Chondrocyte (in vitro differentiated cells): ENCODE measurements around the gene YIPF6. TPM values are rescaled to one million over a fixed set of nuclear protein-coding genes. Genes with fewer than 3 reads are reported as not detected.

ENCODE experiments used
- DNase-seq: peaks from one replicate; pipeline ENCODE4 v3.0.0; 2021; ENCODE audit warnings: mixed read lengths, low spot score
- H3K27ac Mint-ChIP-seq: one replicate; pipeline ENCODE4 v1.8.0; 2021; ENCODE audit warnings: mild to moderate bottlenecking, moderate library complexity, mixed read lengths; ENCODE audit not compliant: unreplicated experiment
- H3K27me3 Mint-ChIP-seq: 2 replicates; pipeline ENCODE4 v1.8.0; 2021; ENCODE audit warnings: low read depth, mixed read lengths
- H3K36me3 Mint-ChIP-seq: 2 replicates; pipeline ENCODE4 v1.8.0; 2021; ENCODE audit warnings: low read depth, mixed read lengths
- H3K4me1 Mint-ChIP-seq: 2 replicates; pipeline ENCODE4 v1.8.0; 2021; ENCODE audit warnings: low read depth, mild to moderate bottlenecking, mixed read lengths
- H3K4me3 Mint-ChIP-seq: one replicate; pipeline ENCODE4 v1.8.0; 2021; ENCODE audit warnings: mild to moderate bottlenecking, moderate library complexity, mixed read lengths; ENCODE audit not compliant: unreplicated experiment
- H3K9me3 Mint-ChIP-seq: 2 replicates; pipeline ENCODE4 v1.8.0; 2021; ENCODE audit warnings: low read depth, mixed read lengths
- CTCF ChIP-seq: fragments of 200-600 bp; sonication (generic); IDR thresholded peaks from 2 replicates; pipeline ENCODE4 v1.5.0; 2021; ENCODE audit warnings: antibody characterized with exemption, mild to moderate bottlenecking, moderate library complexity
- total RNA-seq: library from RNA; stranded (reverse); gene quantifications from 3 replicates; pipeline ENCODE4 v1.2.1, GENCODE V29; 2021

YIPF6 gene
- total RNA-seq, 1 donor from 2014 or later: 42.9 TPM

- Mint-ChIP-seq H3K9me3 (peaks cover 16% of the 10 kb centered on the region), H3K36me3 (no peaks in the 10 kb centered on the region), H3K27ac (no peak overlapping the region), H3K4me1 (peaks cover 6% of the 10 kb centered on the region), H3K27me3 (no peaks in the 10 kb centered on the region), H3K4me3 (no peak overlapping the region)
- TF ChIP-seq CTCF: no peak
- no peak for DNase-seq
These were observed 69.3 kb downstream of the YIPF6 start for GRCh38 chrX:68568136-68568535.

- Mint-ChIP-seq H3K9me3 (peaks cover 3% of the 10 kb centered on the region), H3K27ac (no peak overlapping the region), H3K36me3 (no peaks in the 10 kb centered on the region), H3K27me3 (no peaks in the 10 kb centered on the region), H3K4me1 (peaks cover 6% of the 10 kb centered on the region), H3K4me3 (no peak overlapping the region)
- no peak for DNase-seq
- TF ChIP-seq CTCF: no peak
These were observed 71.7 kb downstream of the YIPF6 start for GRCh38 chrX:68570598-68570997.

- TF ChIP-seq CTCF: no peak
- Mint-ChIP-seq H3K27ac (no peak overlapping the region), H3K4me1 (peaks cover 6% of the 10 kb centered on the region), H3K27me3 (no peaks in the 10 kb centered on the region), H3K4me3 (no peak overlapping the region), H3K9me3 (peaks cover 3% of the 10 kb centered on the region), H3K36me3 (no peaks in the 10 kb centered on the region)
- no peak for DNase-seq
These were observed 72.4 kb downstream of the YIPF6 start for GRCh38 chrX:68571292-68571609.

- H3K4me3 Mint-ChIP-seq: no peak overlapping the region
- H3K27me3 Mint-ChIP-seq: no peaks in the 10 kb centered on the region
- no peak overlapping the region for H3K27ac Mint-ChIP-seq
- peaks cover 3% of the 10 kb centered on the region for H3K9me3 Mint-ChIP-seq
- H3K36me3 Mint-ChIP-seq: no peaks in the 10 kb centered on the region
- no peak for TF ChIP-seq CTCF
- H3K4me1 Mint-ChIP-seq: peaks cover 6% of the 10 kb centered on the region
- DNase-seq: no peak
These were observed 72.9 kb downstream of the YIPF6 start for GRCh38 chrX:68571610-68572311.

GRCh38 chrX:68574240-68574639 is 75.4 kb downstream of the YIPF6 start:
- Mint-ChIP-seq H3K27me3 (no peaks in the 10 kb centered on the region), H3K4me3 (no peak overlapping the region)

More at GRCh38 chrX:68574240-68574639, 75.4 kb downstream of the YIPF6 start:
- TF ChIP-seq CTCF: no peak
- Mint-ChIP-seq H3K36me3 (no peaks in the 10 kb centered on the region), H3K9me3 (peaks cover 8% of the 10 kb centered on the region), H3K27ac (no peak overlapping the region), H3K4me1 (peaks cover 6% of the 10 kb centered on the region)
- DNase-seq: no peak
